NCI-H1694 (cell line): Measurements from ENCODE around the gene CSK.

Experiments used
- DNase-seq: peaks from one replicate; lab custom pipeline; 2025; lab: John Stamatoyannopoulos, UW

The CSK gene

GRCh38 chr15:74826364-74826819 is 44.5 kb downstream of the CSK start, which contains the start of gene CPLX3:
TSS of gene CPLX3 (plus strand) at chr15:74826627. CDS start at chr15:74826704, 77 bp downstream.
- DNase-seq, result no peak

GRCh38 chr15:74826921-74827320 is 45.0 kb downstream of the CSK start:
- DNase-seq, result no peak

DNA sequence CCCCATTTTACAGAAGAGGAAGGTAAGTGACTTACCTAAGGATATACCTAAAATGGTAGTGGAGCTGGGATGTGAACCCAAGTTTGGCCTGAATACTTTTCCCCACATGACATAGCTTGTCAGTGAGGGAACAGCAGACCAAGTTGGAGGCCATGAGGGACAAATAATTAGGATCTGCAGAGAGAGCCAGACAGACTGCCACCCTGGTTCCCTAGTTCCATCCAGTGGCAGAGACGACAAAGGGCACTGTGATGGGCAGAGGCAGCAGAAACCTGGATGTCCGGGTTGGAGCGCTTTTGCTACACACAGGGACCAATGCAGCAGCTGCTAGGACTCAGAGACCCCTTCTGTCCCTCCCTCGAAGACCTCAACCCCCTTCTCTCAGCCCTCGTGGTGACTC is 45.7 kb downstream of the CSK start:
- no peak for DNase-seq

DNA sequence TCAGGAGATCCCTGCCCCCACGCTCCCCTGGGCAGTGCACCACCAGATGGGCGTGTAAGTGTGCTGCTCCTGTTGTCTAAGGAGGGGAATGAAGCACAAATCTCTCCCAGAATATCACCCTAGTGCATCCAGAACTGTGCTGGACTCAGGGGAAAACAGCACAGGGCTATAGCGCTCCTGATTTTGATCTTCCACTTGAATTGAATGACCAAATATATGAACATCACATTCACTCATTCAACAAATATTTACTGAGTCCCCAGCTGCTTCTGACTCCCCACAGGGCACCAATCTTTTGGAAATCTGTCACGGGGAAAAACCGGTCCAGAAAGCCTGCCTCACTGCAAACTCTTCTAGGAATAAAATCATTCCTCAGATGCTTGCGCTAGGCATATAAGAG is 47.0 kb downstream of the CSK start:
- DNase-seq, result no peak

DNA sequence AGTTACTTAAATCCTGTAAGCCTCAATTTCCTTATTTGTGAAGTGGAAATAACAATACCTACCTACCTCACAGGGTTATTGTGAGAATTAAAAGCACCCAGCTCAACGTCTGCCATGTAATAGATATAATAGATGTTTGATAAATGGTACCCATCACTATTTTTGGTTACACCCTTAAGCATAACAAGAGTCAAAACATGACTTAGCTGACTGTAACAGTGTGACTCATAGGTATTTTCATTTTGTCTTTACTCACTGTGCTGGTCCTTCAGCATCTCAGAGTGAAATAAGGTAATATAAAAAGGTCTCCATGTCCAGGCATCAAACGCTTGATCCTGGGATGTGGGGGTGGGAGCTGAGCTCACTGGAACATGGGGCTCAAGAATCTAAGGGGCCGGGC is 47.6 kb downstream of the CSK start:
- no peak for DNase-seq

GRCh38 chr15:74829991-74830390 is 48.1 kb downstream of the CSK start:
- DNase-seq, result no peak

GRCh38 chr15:74830868-74831267 is 49.0 kb downstream of the CSK start:
- DNase-seq, result peak; percentile 67

DNA sequence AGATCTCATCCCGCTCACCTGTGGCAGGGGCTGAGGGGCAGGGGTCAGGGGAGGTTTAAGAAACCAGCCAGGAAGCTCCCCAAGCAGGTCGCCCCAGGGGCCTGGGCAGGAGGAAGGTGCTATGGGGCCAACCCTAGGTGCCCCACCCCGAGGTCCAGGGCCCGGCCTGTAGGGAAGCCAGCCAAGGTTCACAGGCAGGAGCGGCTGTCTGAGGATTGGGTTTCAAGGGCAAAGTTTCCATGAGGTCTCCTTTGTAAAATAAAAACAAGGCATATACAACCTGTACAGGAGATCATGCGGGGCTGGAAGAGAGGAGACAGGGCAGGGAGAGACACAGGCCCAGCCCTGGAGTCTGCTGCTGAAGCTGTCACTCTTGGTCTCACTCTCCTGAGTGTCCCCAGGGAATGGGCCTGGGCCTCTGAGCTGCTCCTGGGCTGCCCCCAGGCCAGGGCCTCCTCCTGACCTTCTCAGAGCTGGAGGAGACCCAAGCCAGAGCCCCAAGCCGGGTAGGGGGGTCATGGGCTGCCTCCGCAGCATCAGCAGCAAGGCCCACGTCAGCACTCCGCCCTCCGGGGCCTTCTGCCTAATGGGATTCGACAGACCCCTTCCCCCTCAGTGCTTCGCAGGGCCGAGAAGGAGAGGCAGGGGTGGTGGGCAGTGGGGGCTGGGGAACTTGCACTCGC is 50.1 kb downstream of the CSK start:
- no peak for DNase-seq

- no peak for DNase-seq
Measured at GRCh38 chr15:74832826-74833225, 50.9 kb downstream of the CSK start.

GRCh38 chr15:74833376-74834107 is 51.7 kb downstream of the CSK start:
- no peak for DNase-seq

DNA sequence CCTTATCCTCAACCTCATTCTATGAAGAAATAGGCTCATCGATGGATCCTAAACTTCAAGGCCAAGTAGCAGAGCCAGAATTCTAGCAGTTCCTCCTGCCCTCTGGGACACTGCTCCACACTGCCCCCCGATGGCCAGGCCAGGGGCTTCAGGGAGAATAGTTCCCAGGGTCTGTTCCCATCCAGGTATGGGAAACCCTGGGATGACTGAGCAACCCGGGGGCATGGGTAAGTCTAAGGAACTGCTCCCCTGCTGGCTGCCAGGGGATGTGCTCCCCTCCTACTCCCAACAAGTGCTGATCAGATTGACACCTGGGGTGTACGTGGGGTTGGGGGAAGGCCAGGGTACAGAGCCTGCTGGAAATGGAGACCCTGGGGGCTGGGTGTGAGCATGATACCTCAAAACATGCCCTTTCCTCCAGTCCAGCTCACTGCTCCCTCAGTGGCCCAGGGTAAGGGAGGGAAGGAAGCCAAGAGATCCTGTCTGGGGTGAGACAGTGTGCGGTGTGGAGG is 53.5 kb downstream of the CSK start:
- peak; percentile 70 for DNase-seq

DNA sequence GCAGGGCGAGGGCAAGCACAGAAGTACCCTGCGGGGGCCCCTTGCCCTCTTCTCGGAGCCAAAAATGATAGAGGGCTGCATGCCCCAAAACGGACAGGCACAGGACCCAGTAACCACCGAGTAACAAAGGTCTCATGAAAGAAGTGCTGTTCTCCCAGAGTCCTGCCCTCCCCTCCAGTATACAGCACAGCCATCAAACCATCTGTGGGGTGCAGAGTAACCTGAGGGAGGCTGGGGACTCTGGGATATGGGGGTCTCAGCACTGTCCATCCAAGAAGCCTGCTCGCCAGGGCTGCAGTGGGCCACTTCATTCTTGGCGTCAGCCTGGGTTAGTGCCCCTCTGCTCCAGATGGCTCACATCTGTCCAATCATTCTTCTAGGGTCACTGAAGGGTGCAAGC is 55.0 kb downstream of the CSK start:
- no peak for DNase-seq

GRCh38 chr15:74837482-74838136 is 55.7 kb downstream of the CSK start:
- no peak for DNase-seq

GRCh38 chr15:74838137-74838516 is 56.2 kb downstream of the CSK start:
- DNase-seq, result no peak

- no peak for DNase-seq
Measured at GRCh38 chr15:74838746-74839525, 57.1 kb downstream of the CSK start.

- no peak for DNase-seq
Measured at GRCh38 chr15:74839526-74840395, 57.9 kb downstream of the CSK start.

- DNase-seq, result no peak
Measured at GRCh38 chr15:74840851-74841775, 59.2 kb downstream of the CSK start.

DNA sequence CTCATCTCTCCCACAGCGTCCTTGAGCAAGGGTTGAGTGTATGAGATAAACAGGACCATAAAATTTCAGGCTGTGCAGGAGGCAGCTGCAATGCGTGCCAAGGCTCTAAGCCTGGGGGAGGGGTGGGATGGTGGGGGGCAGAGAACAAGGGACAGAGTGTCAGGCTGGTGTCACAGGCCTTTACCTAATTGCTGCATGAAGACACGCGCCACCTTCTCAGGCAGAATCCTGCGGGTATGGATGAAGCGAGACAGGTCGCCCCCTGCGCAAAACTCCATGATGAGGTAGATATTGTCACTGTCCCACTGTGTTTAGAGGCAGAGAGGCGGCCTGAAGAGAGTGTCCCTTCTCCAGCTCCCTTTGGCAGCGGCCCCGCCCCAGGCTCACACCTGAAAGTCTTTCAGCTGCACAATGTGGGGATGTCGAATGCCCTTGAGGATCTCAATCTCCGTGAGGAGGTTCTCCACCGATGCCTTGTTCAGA is 60.1 kb downstream of the CSK start:
- no peak for DNase-seq

DNA sequence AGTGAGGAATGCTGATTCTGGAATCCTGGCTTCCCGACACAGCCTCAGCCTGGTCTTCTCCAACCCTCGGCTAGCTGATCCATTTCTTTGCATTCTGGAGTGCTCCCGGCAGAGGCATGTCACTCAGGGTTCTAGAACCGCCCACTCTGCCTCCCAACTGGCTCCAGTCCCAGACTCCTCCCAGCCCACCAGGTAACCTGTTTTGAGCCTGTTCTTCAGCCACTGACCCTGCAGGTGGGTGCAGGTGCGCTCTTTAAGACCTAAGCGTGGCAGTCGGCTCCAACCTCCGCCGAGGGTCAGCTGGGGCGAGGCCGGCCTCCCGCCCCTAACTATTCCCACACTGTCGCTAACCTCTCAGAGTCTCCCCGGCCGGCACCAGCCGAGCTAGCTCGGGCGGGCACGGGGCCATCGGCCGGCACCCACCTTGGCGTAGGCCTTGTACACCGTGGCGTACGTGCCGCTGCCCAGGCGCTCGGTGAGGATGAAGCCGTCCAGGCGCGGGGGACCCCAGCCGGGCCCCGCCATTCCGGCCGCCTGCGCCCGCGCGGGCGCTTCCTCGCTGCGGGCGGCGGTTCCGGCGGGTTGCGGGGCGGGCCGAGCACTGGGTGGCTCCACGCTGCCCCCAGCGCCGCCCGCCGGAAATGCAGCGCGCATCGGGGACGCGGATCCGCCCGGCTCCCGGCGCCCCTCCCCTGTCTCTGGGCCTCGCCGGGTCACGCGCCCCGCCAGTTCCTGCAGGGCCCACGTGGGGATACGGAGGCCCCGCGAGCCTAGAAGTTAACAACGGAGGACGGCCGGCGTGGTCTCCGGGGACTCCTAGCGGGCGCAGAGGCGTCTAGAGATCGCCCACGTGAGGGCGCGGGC is 60.9 kb downstream of the CSK start, which contains the start of gene ULK3:
ULK3 (minus strand) TSS at position 576 of the 864 bp plus-strand sequence; CDS start at position 525, 51 bp downstream.
- peak; percentile 54 for DNase-seq
